Endothelial cell of umbilical vein (primary cell): ENCODE measurements around the gene ACOD1. TPM values are rescaled to one million over a fixed set of nuclear protein-coding genes. Genes with fewer than 3 reads are reported as not detected.
"Not testable (repeated sequence)": the region's sequence is repeated elsewhere in the genome, so short reads cannot be mapped to it uniquely, and the experiment has no call there.

ENCODE experiments used
- BruUV-seq: library from RNA; stranded (reverse); fragments of 400-500 nt; replicated peaks from 2 replicates; lab custom pipeline; 2021; lab: Mats Ljungman, UMichigan
- CTCF ChIA-PET: fragments of 300-600, 350-600 bp; sonication (Branson Sonifier 250); formaldehyde crosslinking; loops from one replicate; lab custom pipeline; 2021; ENCODE audit warnings: antibody characterized with exemption, inconsistent platforms; lab: Charles Lee
- POLR2A ChIA-PET: fragments of 300-600, 350-600 bp; sonication (Branson Sonifier 250); formaldehyde crosslinking; loops from one replicate; lab custom pipeline; 2021; ENCODE audit warnings: antibody characterized with exemption, inconsistent platforms; lab: Charles Lee
- DNase-seq: peaks from one replicate; pipeline ENCODE4 v3.0.0-alpha.2; 2011; ENCODE audit warnings: low read depth, low spot score
- FAIRE-seq: peaks from 2 replicates; lab custom pipeline; 2011; peaks lifted over from hg19 to GRCh38; lab: Jason Lieb, UNC
- H2AFZ ChIP-seq: 2 replicates; pipeline ENCODE4 v1.6.0; 2012; ENCODE audit warnings: low read depth, low read length, control low read depth, inconsistent platforms
- H3K27ac ChIP-seq: 2 replicates; pipeline ENCODE4 v1.5.1; 2011; ENCODE audit warnings: low read depth, mild to moderate bottlenecking, control low read depth, low read length, moderate library complexity; ENCODE audit not compliant: insufficient read depth
- H3K27me3 ChIP-seq, 2 experiments: 2 replicates each; pipeline versions ENCODE4 v1.6.0 to v1.6.1; 2011; ENCODE audit warnings: low read length in 2 of 2, mixed read lengths in 1 of 2; ENCODE audit not compliant: control insufficient read depth in 2 of 2, insufficient read depth in 2 of 2
- H3K36me3 ChIP-seq, 2 experiments: 2 replicates in 1 of 2; 3 replicates in 1 of 2; pipeline ENCODE4 v1.5.1; 2011; ENCODE audit warnings: low read length in 2 of 2, mild to moderate bottlenecking in 1 of 2, moderate library complexity in 1 of 2; ENCODE audit not compliant: control insufficient read depth in 2 of 2, insufficient read depth in 2 of 2; ENCODE audit errors: extremely low read depth in 1 of 2
- H3K4me1 ChIP-seq: 3 replicates; pipeline ENCODE4 v1.5.1; 2011; ENCODE audit warnings: mild to moderate bottlenecking, low read length; ENCODE audit not compliant: control insufficient read depth, insufficient read depth; ENCODE audit errors: extremely low read depth
- H3K4me2 ChIP-seq: 2 replicates; pipeline ENCODE4 v1.6.1; 2011; ENCODE audit warnings: low read length, control low read depth, mixed read lengths; ENCODE audit not compliant: insufficient read depth
- H3K4me3 ChIP-seq, 3 experiments: fragments of 200-600 bp in 1 of 3; sonication (generic), shearing (Covaris generic) in 1 of 3; replicated peaks in 1 of 3; 2 replicates each; pipeline ENCODE4 v1.5.1; 2011 to 2016; ENCODE audit warnings: control low read depth in 3 of 3, low read length in 3 of 3, mild to moderate bottlenecking in 2 of 3, inconsistent platforms in 1 of 3, low read depth in 1 of 3, moderate library complexity in 1 of 3; ENCODE audit not compliant: insufficient read depth in 1 of 3
- H3K79me2 ChIP-seq: 2 replicates; pipeline ENCODE4 v1.6.0; 2012; ENCODE audit warnings: low read length, inconsistent platforms; ENCODE audit not compliant: control insufficient read depth, insufficient read depth
- H3K9ac ChIP-seq: replicated peaks from 2 replicates; pipeline ENCODE3; 2011; ENCODE audit warnings: low read length, control low read depth; ENCODE audit not compliant: insufficient read depth; ENCODE audit errors: extremely low read depth
- H3K9me1 ChIP-seq: replicated peaks from 3 replicates; pipeline ENCODE4 v1.6.0; 2011; ENCODE audit warnings: mild to moderate bottlenecking, low read length; ENCODE audit not compliant: control insufficient read depth, insufficient read depth; ENCODE audit errors: extremely low read depth
- H3K9me3 ChIP-seq: replicated peaks from 2 replicates; pipeline ENCODE4 v1.5.1; 2012; ENCODE audit warnings: low read length, inconsistent platforms; ENCODE audit not compliant: control insufficient read depth, insufficient read depth
- H4K20me1 ChIP-seq: replicated peaks from 2 replicates; pipeline ENCODE3; 2011; ENCODE audit warnings: mild to moderate bottlenecking, low read length; ENCODE audit not compliant: control insufficient read depth, insufficient read depth; ENCODE audit errors: extremely low read depth
- CTCF ChIP-seq, 2 donors: IDR thresholded peaks; 1 replicate in 1 of 2; 2 replicates in 1 of 2; pipeline ENCODE4 v1.5.1; 2011; ENCODE audit warnings: low read length in 2 of 2, mild to moderate bottlenecking in 2 of 2, moderate library complexity in 2 of 2, control low read depth in 1 of 2, inconsistent platforms in 1 of 2, low read depth in 1 of 2; ENCODE audit not compliant: insufficient read depth in 1 of 2; ENCODE audit errors: extremely low read depth in 1 of 2
- EZH2 ChIP-seq: IDR thresholded peaks from 2 replicates; pipeline ENCODE4 v1.6.1; 2012; ENCODE audit warnings: borderline replicate concordance, low read depth, mild to moderate bottlenecking, moderate library complexity, low read length, inconsistent platforms; ENCODE audit not compliant: severe bottlenecking
- FOS ChIP-seq: IDR thresholded peaks from 2 replicates; pipeline ENCODE4 v1.6.1; 2011; ENCODE audit warnings: mild to moderate bottlenecking, low read length, moderate library complexity, borderline replicate concordance; ENCODE audit not compliant: insufficient read depth
- GATA2 ChIP-seq: IDR thresholded peaks from 2 replicates; pipeline ENCODE4 v1.7.0; 2011; ENCODE audit warnings: low read depth, mild to moderate bottlenecking, moderate library complexity, mixed read lengths, low read length; ENCODE audit not compliant: insufficient read length, insufficient read depth
- JUN ChIP-seq: IDR thresholded peaks from 2 replicates; pipeline ENCODE4 v1.6.1; 2011; ENCODE audit warnings: borderline replicate concordance, low read depth; ENCODE audit not compliant: insufficient read length, insufficient read depth
- MAX ChIP-seq: IDR thresholded peaks from 2 replicates; pipeline ENCODE4 v1.6.1; 2011; ENCODE audit not compliant: insufficient read depth, insufficient read length
- MYC ChIP-seq: IDR thresholded peaks from one replicate; pipeline ENCODE4 v1.6.1; 2011; ENCODE audit warnings: mild to moderate bottlenecking, low read depth, low read length
- POLR2A ChIP-seq: IDR thresholded peaks from 2 replicates; pipeline ENCODE4 v1.6.1; 2012; ENCODE audit warnings: low read depth, mild to moderate bottlenecking, control low read depth, low read length
- POLR2AphosphoS5 ChIP-seq: IDR thresholded peaks from 2 replicates; pipeline ENCODE4 v1.6.1; 2012; ENCODE audit warnings: low read depth, mild to moderate bottlenecking, control low read depth, low read length, moderate library complexity; ENCODE audit not compliant: insufficient read depth
- dilution Hi-C: fragments of 300-500 bp; cut with MboI; formaldehyde crosslinking; loops from one replicate; pipeline ENCODE4 v1.15.0; 2019; ENCODE audit warnings: low sequenced_read_pairs; ENCODE audit not compliant: extremely low pct_ligation_motif_present
- intact Hi-C: fragments of 100-400 bp; cut with micrococcal nuclease; formaldehyde crosslinking; loops from one replicate; pipeline ENCODE4 v1.10.0; 2022
- polyA plus RNA-seq, 4 experiments: library from polyadenylated mRNA; depleted of rRNA in 3 of 4; stranded (reverse) in 3 of 4; unstranded in 1 of 4; fragments of >200 nt; gene quantifications; 2 replicates each; pipeline versions ENCODE4 v1.2.1 to v1.2.3, GENCODE V29; 2011 to 2012; ENCODE audit warnings: missing spikeins in 1 of 4
- total RNA-seq: library from RNA; stranded (reverse); gene quantifications from 2 replicates; pipeline ENCODE4 v1.2.3, GENCODE V29; 2021

Gene ACOD1
- total and polyA plus RNA-seq, 2 donors (not counting 3 experiments of a cell fraction or from before 2014, with no cell fraction given), result not detected

GRCh38 chr13:76917095-76917494 is 31.2 kb upstream of the ACOD1 start:
- no peaks in the 10 kb centered on the region for H3K4me1 ChIP-seq
- no peak overlapping the region for H3K4me2 ChIP-seq
- H3K79me2 ChIP-seq, result no peaks in the 10 kb centered on the region
- H3K36me3 ChIP-seq, result no peaks in the 10 kb centered on the region
- no peaks in the 10 kb centered on the region for H3K9me1 ChIP-seq
- H2AFZ ChIP-seq, result no peak overlapping the region
- ChIA-PET POLR2A (no interaction called here), CTCF (interaction anchor here (0.6 to 1.5 kb wide), 3 partner anchors 9 to 578 kb away, joined by 3 to 4 read pairs (median 4); no protein-coding TSS in a partner anchor)
- dilution Hi-C loops (no loop called here), intact Hi-C loops (no loop called here)
- no TSS peak for BruUV-seq
- peaks cover 0 to 2% of the 10 kb centered on the region in 2 experiments for H3K27me3 ChIP-seq
- H3K9me3 ChIP-seq, result no peaks in the 10 kb centered on the region
- FAIRE-seq, result no peak
- H3K4me3 ChIP-seq, result no peak overlapping the region
- DNase-seq, result no peak
- TF ChIP-seq JUN (no peak), GATA2 (no peak), MYC (no peak), EZH2 (no peak), POLR2AphosphoS5 (no peak), FOS (no peak), CTCF (IDR thresholded peaks at IDR 0.05; ENCODE audit: extremely low read depth in 1 of 2, insufficient read depth in 1 of 2, low read depth in 1 of 2, low read length in 2 of 2) (no peak), MAX (no peak), POLR2A (no peak)
- no peaks in the 10 kb centered on the region for H4K20me1 ChIP-seq
- H3K9ac ChIP-seq, result no peak overlapping the region
- no peak overlapping the region for H3K27ac ChIP-seq

- DNase-seq, H3K36me3 ChIP-seq, H3K4me1 ChIP-seq, H3K9me3 ChIP-seq, H3K79me2 ChIP-seq, FAIRE-seq, H4K20me1 ChIP-seq, H3K4me2 ChIP-seq, H3K9me1 ChIP-seq, POLR2A ChIA-PET, H2AFZ ChIP-seq, dilution Hi-C loops, H3K4me3 ChIP-seq, H3K27me3 ChIP-seq, BruUV-seq, H3K9ac ChIP-seq, H3K27ac ChIP-seq, intact Hi-C loops: not testable (repeated sequence)
- CTCF ChIA-PET, result interaction anchor here (1.4 kb wide), 2 partner anchors 10 to 241 kb away, joined by 3 to 4 read pairs; no protein-coding TSS in a partner anchor
Observed at GRCh38 chr13:76917755-76918481, 30.4 kb upstream of the ACOD1 start.
